Measurements from ENCODE around the gene KIF6. TPM values are rescaled to one million over a fixed set of nuclear protein-coding genes. Genes with fewer than 3 reads are reported as not detected.

The KIF6 gene
- total RNA-seq, 6 experiments from 2014 or later, result not detected

- Mint-ChIP-seq H3K4me1 (ENCODE audit: low read depth) (no peaks in the 10 kb centered on the region), H3K9me3 (peaks cover 59% of the 10 kb centered on the region), H3K27me3 (ENCODE audit: insufficient read depth) (no peaks in the 10 kb centered on the region; the same call in 1 of the 2 replicates), H3K36me3 (ENCODE audit: low read depth) (peaks cover 5% of the 10 kb centered on the region; the same call in 1 of the 2 replicates), H3K27ac (no peak overlapping the region), H3K4me3 (no peak overlapping the region)
- no peak for DNase-seq
- TF ChIP-seq, protein P1, sequence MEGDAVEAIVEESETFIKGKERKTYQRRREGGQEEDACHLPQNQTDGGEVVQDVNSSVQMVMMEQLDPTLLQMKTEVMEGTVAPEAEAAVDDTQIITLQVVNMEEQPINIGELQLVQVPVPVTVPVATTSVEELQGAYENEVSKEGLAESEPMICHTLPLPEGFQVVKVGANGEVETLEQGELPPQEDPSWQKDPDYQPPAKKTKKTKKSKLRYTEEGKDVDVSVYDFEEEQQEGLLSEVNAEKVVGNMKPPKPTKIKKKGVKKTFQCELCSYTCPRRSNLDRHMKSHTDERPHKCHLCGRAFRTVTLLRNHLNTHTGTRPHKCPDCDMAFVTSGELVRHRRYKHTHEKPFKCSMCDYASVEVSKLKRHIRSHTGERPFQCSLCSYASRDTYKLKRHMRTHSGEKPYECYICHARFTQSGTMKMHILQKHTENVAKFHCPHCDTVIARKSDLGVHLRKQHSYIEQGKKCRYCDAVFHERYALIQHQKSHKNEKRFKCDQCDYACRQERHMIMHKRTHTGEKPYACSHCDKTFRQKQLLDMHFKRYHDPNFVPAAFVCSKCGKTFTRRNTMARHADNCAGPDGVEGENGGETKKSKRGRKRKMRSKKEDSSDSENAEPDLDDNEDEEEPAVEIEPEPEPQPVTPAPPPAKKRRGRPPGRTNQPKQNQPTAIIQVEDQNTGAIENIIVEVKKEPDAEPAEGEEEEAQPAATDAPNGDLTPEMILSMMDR (IDR thresholded peaks at IDR 0.05), result no peak
Measured at GRCh38 chr6:39430446-39430845, 294.8 kb downstream of the KIF6 start.

DNA sequence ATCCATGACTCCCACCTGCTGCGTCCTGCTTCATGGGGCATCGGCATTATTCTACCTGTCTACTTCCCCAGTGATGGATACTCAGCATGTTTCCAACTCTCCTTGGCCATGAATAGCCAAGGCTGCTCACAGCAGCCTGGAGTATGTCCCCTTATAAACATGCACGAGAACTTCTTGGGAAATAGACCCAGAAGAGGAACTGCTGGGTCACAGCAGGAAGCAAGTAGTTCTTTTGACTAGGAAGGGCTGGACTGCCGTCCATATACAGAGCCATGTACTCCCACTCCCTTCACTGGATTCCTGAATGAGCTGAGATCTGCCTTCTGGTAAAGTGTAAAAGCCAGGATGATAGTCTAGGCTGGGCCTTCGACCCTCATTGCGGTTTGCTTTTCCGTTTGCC is 296.4 kb downstream of the KIF6 start:
- Mint-ChIP-seq H3K36me3 (ENCODE audit: low read depth) (peaks cover 5% of the 10 kb centered on the region; the same call in 1 of the 2 replicates), H3K4me1 (ENCODE audit: low read depth) (no peaks in the 10 kb centered on the region), H3K9me3 (peaks cover 50% of the 10 kb centered on the region), H3K4me3 (no peak overlapping the region), H3K27me3 (ENCODE audit: insufficient read depth) (no peaks in the 10 kb centered on the region; the same call in 1 of the 2 replicates), H3K27ac (no peak overlapping the region)
- TF ChIP-seq, protein P1 (IDR thresholded peaks at IDR 0.05), result no peak
- DNase-seq, result no peak

DNA sequence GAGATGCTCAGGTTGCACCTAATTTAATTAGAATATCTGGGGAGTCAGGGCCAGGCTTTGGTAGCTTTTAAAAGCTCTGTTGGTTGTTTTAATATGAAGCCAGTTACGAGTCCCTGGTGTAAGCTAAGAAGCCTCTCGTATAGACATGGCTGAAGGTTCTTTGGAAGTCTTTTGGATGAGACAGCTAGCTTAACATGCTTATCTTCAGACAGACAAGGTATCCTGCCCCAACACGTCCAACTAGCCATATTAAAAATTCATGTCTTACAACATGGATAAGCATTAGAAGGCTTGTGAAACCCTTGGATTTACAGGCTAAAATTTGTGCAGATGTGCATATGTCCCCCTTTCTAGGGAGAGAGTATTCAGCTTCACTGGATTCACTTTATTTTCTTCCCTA is 297.1 kb downstream of the KIF6 start:
- DNase-seq, result no peak
- H3K27ac Mint-ChIP-seq, result no peak overlapping the region
- H3K27me3 Mint-ChIP-seq (ENCODE audit: insufficient read depth), result no peaks in the 10 kb centered on the region; the same call in 1 of the 2 replicates
- H3K36me3 Mint-ChIP-seq (ENCODE audit: low read depth), result peaks cover 5% of the 10 kb centered on the region; the same call in 1 of the 2 replicates
- H3K9me3 Mint-ChIP-seq, result peaks cover 46% of the 10 kb centered on the region
- no peaks in the 10 kb centered on the region for H3K4me1 Mint-ChIP-seq (ENCODE audit: low read depth)
- H3K4me3 Mint-ChIP-seq, result no peak overlapping the region
- TF ChIP-seq, protein P1 (IDR thresholded peaks at IDR 0.05), result no peak

GRCh38 chr6:39426073-39426456 is 299.1 kb downstream of the KIF6 start:
- Mint-ChIP-seq H3K4me3 (no peak overlapping the region), H3K27ac (no peak overlapping the region), H3K27me3 (ENCODE audit: insufficient read depth) (no peaks in the 10 kb centered on the region), H3K9me3 (peaks cover 38% of the 10 kb centered on the region), H3K36me3 (ENCODE audit: low read depth) (peaks cover 5% of the 10 kb centered on the region; the same call in 1 of the 2 replicates), H3K4me1 (ENCODE audit: low read depth) (no peaks in the 10 kb centered on the region)
- no peak for DNase-seq
- TF ChIP-seq, protein P1 (IDR thresholded peaks at IDR 0.05), result no peak

GRCh38 chr6:39425346-39426072 is 299.7 kb downstream of the KIF6 start:
- Mint-ChIP-seq H3K4me1 (ENCODE audit: low read depth) (no peaks in the 10 kb centered on the region), H3K36me3 (ENCODE audit: low read depth) (peaks cover 5% of the 10 kb centered on the region; the same call in 1 of the 2 replicates), H3K27me3 (ENCODE audit: insufficient read depth) (no peaks in the 10 kb centered on the region), H3K4me3 (no peak overlapping the region), H3K9me3 (peaks cover 43% of the 10 kb centered on the region), H3K27ac (no peak overlapping the region)
- TF ChIP-seq, protein P1 (IDR thresholded peaks at IDR 0.05), result no peak
- DNase-seq, result no peak

All from HFFc6 (cell line).